Kidney (tissue), 14 donors: ENCODE data around the gene L3HYPDH. TPM values are rescaled to one million over a fixed set of nuclear protein-coding genes. Genes with fewer than 3 reads are reported as not detected.

Source experiments
- DNase-seq, 5 donors: peaks; one replicate each; pipeline ENCODE4 v3.0.0-alpha.2; 2013 to 2020
- FAIRE-seq: peaks from 2 replicates; lab custom pipeline; 2012; peaks lifted over from hg19 to GRCh38; lab: Jason Lieb, UNC
- H3K27ac ChIP-seq, 2 donors: one replicate each; pipeline ENCODE4 v1.7.0; 2013; ENCODE audit warnings: low read depth in 2 of 2, low read length in 2 of 2, inconsistent platforms in 1 of 2
- H3K27me3 ChIP-seq: one replicate; pipeline ENCODE4 v1.7.1; 2013; ENCODE audit warnings: low read length, inconsistent platforms; ENCODE audit not compliant: control insufficient read depth, insufficient read depth
- H3K36me3 ChIP-seq, 3 donors: one replicate each; pipeline versions ENCODE4 v1.7.0 to v1.7.1; 2013; ENCODE audit warnings: low read length in 3 of 3, control low read depth in 1 of 3, inconsistent platforms in 1 of 3; ENCODE audit not compliant: insufficient read depth in 3 of 3, control insufficient read depth in 2 of 3
- H3K4me1 ChIP-seq, 3 donors: one replicate each; pipeline versions ENCODE4 v1.7.0 to v1.7.1; 2013; ENCODE audit warnings: low read length in 3 of 3, inconsistent platforms in 1 of 3, low read depth in 1 of 3; ENCODE audit not compliant: control insufficient read depth in 2 of 3, insufficient read depth in 2 of 3
- H3K4me3 ChIP-seq, 3 donors: one replicate each; pipeline versions ENCODE4 v1.7.0 to v1.8.1; 2013; ENCODE audit warnings: low read length in 3 of 3, control low read depth in 1 of 3, inconsistent platforms in 1 of 3
- H3K9ac ChIP-seq, 3 donors: one replicate each; pipeline versions ENCODE4 v1.7.0 to v1.7.1; 2013; ENCODE audit warnings: low read length in 3 of 3, control low read depth in 1 of 3, inconsistent platforms in 1 of 3
- H3K9me3 ChIP-seq, 3 donors: one replicate each; pipeline versions ENCODE4 v1.7.0 to v1.7.1; 2013; ENCODE audit warnings: low read length in 3 of 3, control low read depth in 1 of 3, inconsistent platforms in 1 of 3; ENCODE audit not compliant: control insufficient read depth in 2 of 3, insufficient read depth in 1 of 3
- intact Hi-C: fragments of 100-400 bp; cut with DNase I; formaldehyde crosslinking; loops from one replicate; pipeline ENCODE4 v1.11.1; 2022
- polyA plus RNA-seq: library from polyadenylated mRNA; stranded (reverse); fragments of 350-450 nt; fragmentation: Illumina TruSeq; extraction: RNeasy Lipid Tissue Mini Kit (QIAGEN cat#74804); gene quantifications from one replicate; pipeline ENCODE4 v1.2.3, GENCODE V29; 2014; ENCODE audit warnings: low read depth, low replicate concordance; ENCODE audit not compliant: insufficient read depth
- total RNA-seq: library from RNA; stranded (reverse); fragmentation: NEBNext Ultra II Directional; extraction: Animal tissue kit (Norgen Biotek cat#: 25700); gene quantifications from one replicate; pipeline ENCODE4 v1.2.1, GENCODE V29; 2021
- TF ChIP-seq, protein P1 (sequence below): IDR thresholded peaks from 3 replicates; pipeline ENCODE4 v1.5.1; 2012; ENCODE audit warnings: mild to moderate bottlenecking, moderate library complexity, borderline replicate concordance; ENCODE audit not compliant: insufficient read depth; ENCODE audit errors: extremely low read depth
- donor health status: control.
- donor health status: control.
- donor health status: control.
- donor health status: control.
- donor health status: control.
- donor health status: DM: yes; HTN: yes; CAD: no.
- donor health status: Normal renal cell carcinoma (clear cell type).

L3HYPDH gene
- total and polyA plus RNA-seq, 2 donors from 2014 or later: 25.6 to 31.3 TPM

DNA sequence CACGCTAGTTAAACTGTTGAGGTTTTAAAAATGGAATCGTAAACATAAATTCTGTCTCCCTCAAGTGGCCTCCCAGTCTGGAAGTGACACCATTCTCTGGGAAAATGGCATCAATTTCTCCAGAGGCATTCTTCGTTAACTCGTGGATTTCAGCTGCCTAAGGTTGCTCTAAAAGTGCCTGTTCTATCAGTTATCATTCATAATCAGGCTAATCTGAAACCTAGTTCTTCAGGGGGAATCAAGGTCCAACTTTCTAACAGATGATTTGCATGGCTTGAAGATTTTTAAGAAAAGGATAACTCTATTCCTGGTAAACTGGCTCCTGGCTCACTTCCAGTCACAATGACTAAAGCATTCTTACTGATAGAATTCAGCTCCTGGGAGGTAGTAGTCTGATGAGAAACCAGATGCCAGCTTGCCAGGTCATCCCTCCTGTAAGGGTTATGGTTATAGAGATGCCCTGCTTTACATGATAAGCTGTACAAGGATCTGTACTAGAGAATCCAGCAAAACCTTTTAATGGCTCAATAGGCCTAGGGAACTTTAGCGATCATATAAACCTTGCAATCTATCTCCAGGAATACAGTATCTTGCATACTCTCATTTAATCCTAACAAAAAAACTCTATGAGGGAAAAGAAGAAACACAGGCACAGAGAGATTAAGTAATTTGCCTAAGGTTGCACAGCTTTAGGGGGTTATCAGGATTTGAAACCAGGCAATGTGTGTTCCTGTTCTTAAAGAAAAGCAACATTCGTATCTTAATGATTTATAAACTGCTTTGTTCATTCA, 1.5 kb downstream of the L3HYPDH start:
- Histone ChIP-seq H3K9ac (peak overlapping the region; percentile 57 to 91 (median 84)), H3K4me3 (peak overlapping the region; percentile 84 to 97 (median 94)), H3K9me3 (no peaks in the 10 kb centered on the region), H3K36me3 (peaks cover 0 to 5% (median 0%) of the 10 kb centered on the region in 3 donors), H3K27ac (peak overlapping the region; percentile 90 to 97), H3K4me1 (peaks cover 0 to 25% (median 18%) of the 10 kb centered on the region in 3 donors), H3K27me3 (no peaks in the 10 kb centered on the region)
- TF ChIP-seq, protein P1, sequence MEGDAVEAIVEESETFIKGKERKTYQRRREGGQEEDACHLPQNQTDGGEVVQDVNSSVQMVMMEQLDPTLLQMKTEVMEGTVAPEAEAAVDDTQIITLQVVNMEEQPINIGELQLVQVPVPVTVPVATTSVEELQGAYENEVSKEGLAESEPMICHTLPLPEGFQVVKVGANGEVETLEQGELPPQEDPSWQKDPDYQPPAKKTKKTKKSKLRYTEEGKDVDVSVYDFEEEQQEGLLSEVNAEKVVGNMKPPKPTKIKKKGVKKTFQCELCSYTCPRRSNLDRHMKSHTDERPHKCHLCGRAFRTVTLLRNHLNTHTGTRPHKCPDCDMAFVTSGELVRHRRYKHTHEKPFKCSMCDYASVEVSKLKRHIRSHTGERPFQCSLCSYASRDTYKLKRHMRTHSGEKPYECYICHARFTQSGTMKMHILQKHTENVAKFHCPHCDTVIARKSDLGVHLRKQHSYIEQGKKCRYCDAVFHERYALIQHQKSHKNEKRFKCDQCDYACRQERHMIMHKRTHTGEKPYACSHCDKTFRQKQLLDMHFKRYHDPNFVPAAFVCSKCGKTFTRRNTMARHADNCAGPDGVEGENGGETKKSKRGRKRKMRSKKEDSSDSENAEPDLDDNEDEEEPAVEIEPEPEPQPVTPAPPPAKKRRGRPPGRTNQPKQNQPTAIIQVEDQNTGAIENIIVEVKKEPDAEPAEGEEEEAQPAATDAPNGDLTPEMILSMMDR: no peak
- intact Hi-C loops: no loop called here
- FAIRE-seq (no peak), DNase-seq (peak in 2 of 5 donors; percentile 25 to 54)

DNA sequence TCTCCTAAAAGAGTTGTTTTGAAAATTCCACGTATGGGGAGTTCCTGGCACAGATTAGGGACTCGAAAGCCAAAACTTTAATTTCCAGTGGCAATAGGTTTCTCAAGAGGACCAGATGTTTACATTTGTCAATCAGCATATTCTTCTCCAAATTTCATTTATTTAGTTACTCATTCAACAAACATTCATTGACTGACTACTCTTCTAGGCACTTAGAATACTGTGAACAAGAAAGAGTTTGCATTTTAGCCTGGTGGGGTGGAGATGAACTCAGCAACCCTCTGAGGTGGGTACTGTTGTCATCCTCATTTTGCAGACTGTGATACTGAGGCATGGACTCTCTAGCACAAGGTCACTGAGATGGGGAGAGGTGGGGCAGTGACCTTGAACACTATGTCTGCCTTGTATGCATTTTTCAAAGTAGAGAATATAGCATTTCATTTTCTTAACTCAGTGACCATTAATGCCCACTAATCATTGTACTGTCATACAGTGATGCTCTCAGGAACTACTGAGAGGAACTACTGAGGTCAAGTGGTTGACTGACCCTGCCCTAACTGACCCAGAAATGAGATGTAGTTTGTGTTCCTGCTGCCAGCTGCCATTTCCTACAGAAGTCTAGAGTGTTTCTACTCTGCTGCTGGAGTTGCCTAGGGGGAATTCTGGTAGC, 2.2 kb downstream of the L3HYPDH start:
- peak overlapping the region in 2 of 3 donors; percentile 84 to 94 for H3K4me3 ChIP-seq
- DNase-seq: no peak

DNA sequence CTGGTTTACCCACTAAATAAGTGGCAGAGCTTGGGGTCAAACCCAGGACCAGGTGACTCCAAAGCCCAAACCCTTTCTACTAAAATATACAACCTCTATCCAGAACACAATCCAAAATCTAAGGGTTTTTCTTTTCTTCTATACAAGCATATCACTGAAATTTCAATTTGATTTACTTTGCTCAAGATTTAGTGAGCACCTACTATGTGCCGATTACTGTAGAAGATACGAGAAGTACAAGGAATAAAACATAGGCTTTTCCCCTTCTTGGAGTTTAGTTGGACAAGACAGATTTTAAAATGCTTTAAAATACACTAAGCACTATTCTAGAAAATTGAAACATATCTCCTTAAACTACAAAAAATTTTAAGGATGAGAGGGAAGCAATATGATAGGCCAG, 2.8 kb downstream of the L3HYPDH start:
- intact Hi-C loops: no loop called here

More for the DNA sequence above, 2.2 kb downstream of the L3HYPDH start:
- intact Hi-C loops: no loop called here
- H3K9ac ChIP-seq: peak overlapping the region in 2 of 3 donors; percentile 34 to 84
- no peaks in the 10 kb centered on the region for H3K9me3 ChIP-seq
- TF ChIP-seq, protein P1: no peak
- peaks cover 0 to 25% (median 18%) of the 10 kb centered on the region in 3 donors for H3K4me1 ChIP-seq
- H3K36me3 ChIP-seq: peaks cover 0 to 5% (median 0%) of the 10 kb centered on the region in 3 donors
- no peak for FAIRE-seq
- no peaks in the 10 kb centered on the region for H3K27me3 ChIP-seq
- H3K27ac ChIP-seq: peak overlapping the region; percentile 75 to 97

More for the DNA sequence above, 2.8 kb downstream of the L3HYPDH start:
- DNase-seq (no peak), FAIRE-seq (no peak)
- Histone ChIP-seq H3K9ac (peak overlapping the region in 1 of 3 donors; percentile 34), H3K36me3 (peaks cover 0 to 8% (median 0%) of the 10 kb centered on the region in 3 donors), H3K4me3 (peak overlapping the region in 2 of 3 donors; percentile 84 to 94), H3K27ac (peak overlapping the region; percentile 13 to 97), H3K4me1 (peaks cover 0 to 24% (median 18%) of the 10 kb centered on the region in 3 donors), H3K27me3 (no peaks in the 10 kb centered on the region), H3K9me3 (no peaks in the 10 kb centered on the region)
- TF ChIP-seq, protein P1: no peak
